DND-41 (cell line): ENCODE data around the gene CD96.

Experiments used
- ATAC-seq: fragments of 200-7000 bp; cut with Tn5 transposase; 3 replicates; pipeline ENCODE4 v1.9.1; 2021; ENCODE audit warnings: low read depth; ENCODE audit not compliant: insufficient read depth
- DNase-seq: peaks from one replicate; pipeline ENCODE4 v3.0.0-alpha.2; 2020
- H2AFZ ChIP-seq: 2 replicates; pipeline ENCODE4 v1.6.0; 2012; ENCODE audit warnings: low read depth, low read length
- H3K27ac ChIP-seq: 2 replicates; pipeline ENCODE4 v1.5.1; 2012; ENCODE audit warnings: low read length, inconsistent platforms
- H3K27me3 ChIP-seq: fragments of 200-600 bp; sonication (generic); 2 replicates; pipeline ENCODE4 v1.6.0; 2012; ENCODE audit warnings: low read length, mild to moderate bottlenecking, inconsistent platforms; ENCODE audit not compliant: insufficient read depth, poor library complexity
- H3K36me3 ChIP-seq: 2 replicates; pipeline ENCODE4 v1.5.1; 2012; ENCODE audit warnings: low read length, inconsistent platforms; ENCODE audit not compliant: insufficient read depth
- H3K4me1 ChIP-seq: 2 replicates; pipeline ENCODE4 v1.5.1; 2012; ENCODE audit warnings: mild to moderate bottlenecking, low read length; ENCODE audit not compliant: insufficient read depth
- H3K4me2 ChIP-seq: 2 replicates; pipeline ENCODE4 v1.6.0; 2012; ENCODE audit warnings: mild to moderate bottlenecking, moderate library complexity, low read length, inconsistent platforms; ENCODE audit not compliant: insufficient read depth
- H3K4me3 ChIP-seq, 2 experiments: fragments of 200-600 bp in 1 of 2; shearing (Covaris generic) in 1 of 2; 2 replicates each; pipeline ENCODE4 v1.5.1; 2012 to 2016; ENCODE audit warnings: inconsistent platforms in 2 of 2, low read length in 2 of 2, mild to moderate bottlenecking in 2 of 2, low read depth in 1 of 2, moderate library complexity in 1 of 2
- H3K79me2 ChIP-seq: 2 replicates; pipeline ENCODE4 v1.6.0; 2012; ENCODE audit warnings: low read length, inconsistent platforms; ENCODE audit not compliant: insufficient read depth
- H3K9ac ChIP-seq: 2 replicates; pipeline ENCODE4 v1.6.0; 2012; ENCODE audit warnings: low read depth, mild to moderate bottlenecking, inconsistent platforms, low read length, moderate library complexity
- H3K9me3 ChIP-seq: 2 replicates; pipeline ENCODE4 v1.5.1; 2012; ENCODE audit warnings: low read length, moderate library complexity, mild to moderate bottlenecking, inconsistent platforms; ENCODE audit not compliant: insufficient read depth, severe bottlenecking
- H4K20me1 ChIP-seq: 2 replicates; pipeline ENCODE4 v1.6.0; 2012; ENCODE audit warnings: low read length; ENCODE audit not compliant: insufficient read depth
- EZH2 ChIP-seq: IDR thresholded peaks from 3 replicates; pipeline ENCODE4 v1.6.1; 2012; ENCODE audit warnings: borderline replicate concordance, low read depth, mild to moderate bottlenecking, moderate library complexity, low read length, inconsistent platforms; ENCODE audit not compliant: severe bottlenecking
- TF ChIP-seq, protein P1 (sequence below): IDR thresholded peaks from 2 replicates; pipeline ENCODE4 v1.5.1; 2012; ENCODE audit warnings: borderline replicate concordance, low read length, moderate library complexity, mild to moderate bottlenecking; ENCODE audit not compliant: poor library complexity, severe bottlenecking; ENCODE audit errors: extremely low read depth

Gene CD96

DNA sequence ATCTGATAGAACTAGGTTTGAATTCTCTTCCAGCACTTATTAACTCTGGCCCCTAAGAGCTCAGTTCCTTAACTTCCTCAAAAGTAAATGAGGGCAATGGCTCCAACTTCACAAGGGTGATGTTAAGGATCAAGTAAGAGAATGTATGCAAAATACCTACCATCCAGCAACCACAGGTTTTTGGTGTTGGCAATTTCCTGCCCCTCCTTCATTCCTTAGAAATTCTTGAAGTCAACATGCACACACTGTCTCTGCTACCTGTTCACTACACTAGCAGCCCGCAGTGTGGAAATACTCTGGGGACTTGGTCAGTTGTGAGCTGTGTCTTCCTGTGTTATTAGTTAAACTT, 48.1 kb downstream of the CD96 start:
- Histone ChIP-seq H3K79me2 (no peaks in the 10 kb centered on the region), H3K9me3 (no peaks in the 10 kb centered on the region), H3K4me1 (no peaks in the 10 kb centered on the region), H4K20me1 (no peaks in the 10 kb centered on the region), H3K4me2 (no peak overlapping the region), H3K4me3 (no peak overlapping the region), H3K27me3 (no peaks in the 10 kb centered on the region), H3K36me3 (peaks cover 93% of the 10 kb centered on the region), H2AFZ (no peak overlapping the region), H3K9ac (no peak overlapping the region), H3K27ac (0 out of 2 replicates have a peak overlapping the region, but pooled peaks have one; percentile 11)
- ATAC-seq, result no peak
- TF ChIP-seq, protein P1, sequence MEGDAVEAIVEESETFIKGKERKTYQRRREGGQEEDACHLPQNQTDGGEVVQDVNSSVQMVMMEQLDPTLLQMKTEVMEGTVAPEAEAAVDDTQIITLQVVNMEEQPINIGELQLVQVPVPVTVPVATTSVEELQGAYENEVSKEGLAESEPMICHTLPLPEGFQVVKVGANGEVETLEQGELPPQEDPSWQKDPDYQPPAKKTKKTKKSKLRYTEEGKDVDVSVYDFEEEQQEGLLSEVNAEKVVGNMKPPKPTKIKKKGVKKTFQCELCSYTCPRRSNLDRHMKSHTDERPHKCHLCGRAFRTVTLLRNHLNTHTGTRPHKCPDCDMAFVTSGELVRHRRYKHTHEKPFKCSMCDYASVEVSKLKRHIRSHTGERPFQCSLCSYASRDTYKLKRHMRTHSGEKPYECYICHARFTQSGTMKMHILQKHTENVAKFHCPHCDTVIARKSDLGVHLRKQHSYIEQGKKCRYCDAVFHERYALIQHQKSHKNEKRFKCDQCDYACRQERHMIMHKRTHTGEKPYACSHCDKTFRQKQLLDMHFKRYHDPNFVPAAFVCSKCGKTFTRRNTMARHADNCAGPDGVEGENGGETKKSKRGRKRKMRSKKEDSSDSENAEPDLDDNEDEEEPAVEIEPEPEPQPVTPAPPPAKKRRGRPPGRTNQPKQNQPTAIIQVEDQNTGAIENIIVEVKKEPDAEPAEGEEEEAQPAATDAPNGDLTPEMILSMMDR, result no peak
- no peak for TF ChIP-seq EZH2
- DNase-seq, result no peak

DNA sequence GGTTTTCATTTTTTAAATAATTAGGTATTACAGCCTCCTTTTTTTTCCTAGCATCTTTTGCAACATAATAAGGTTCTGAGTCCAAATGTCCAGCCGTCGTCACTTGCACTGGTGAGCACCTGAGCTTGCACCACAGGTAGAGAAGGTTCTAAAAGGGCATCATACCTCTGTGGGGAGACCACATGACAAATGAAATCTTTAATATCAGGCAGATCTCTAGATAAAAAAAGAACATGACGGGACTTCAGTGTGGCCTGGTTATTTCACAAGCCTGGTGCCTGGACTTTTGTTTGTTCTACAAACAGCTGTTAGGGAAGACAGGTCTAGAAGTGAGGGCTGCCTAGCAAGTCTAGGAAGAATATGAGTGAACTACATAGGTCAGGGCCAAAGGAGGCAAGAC, 49.6 kb downstream of the CD96 start:
- Histone ChIP-seq H3K27ac (no peak overlapping the region), H3K79me2 (no peaks in the 10 kb centered on the region), H3K4me1 (no peaks in the 10 kb centered on the region), H2AFZ (no peak overlapping the region), H3K36me3 (peaks cover 84% of the 10 kb centered on the region), H4K20me1 (no peaks in the 10 kb centered on the region), H3K9ac (no peak overlapping the region), H3K4me3 (no peak overlapping the region), H3K4me2 (no peak overlapping the region), H3K27me3 (no peaks in the 10 kb centered on the region), H3K9me3 (no peaks in the 10 kb centered on the region)
- TF ChIP-seq EZH2, result no peak
- TF ChIP-seq, protein P1, result no peak
- ATAC-seq, result no peak
- no peak for DNase-seq

GRCh38 chr3:111592143-111592542, 50.1 kb downstream of the CD96 start:
- no peaks in the 10 kb centered on the region for H3K27me3 ChIP-seq
- no peak overlapping the region for H3K27ac ChIP-seq
- no peaks in the 10 kb centered on the region for H3K9me3 ChIP-seq
- no peak overlapping the region for H3K4me2 ChIP-seq
- H3K36me3 ChIP-seq, result peaks cover 81% of the 10 kb centered on the region
- DNase-seq (no peak), ATAC-seq (no peak)
- H2AFZ ChIP-seq, result no peak overlapping the region
- no peaks in the 10 kb centered on the region for H4K20me1 ChIP-seq
- no peaks in the 10 kb centered on the region for H3K79me2 ChIP-seq
- H3K4me3 ChIP-seq, result no peak overlapping the region
- TF ChIP-seq EZH2, result no peak
- TF ChIP-seq, protein P1, result no peak
- no peaks in the 10 kb centered on the region for H3K4me1 ChIP-seq
- no peak overlapping the region for H3K9ac ChIP-seq

GRCh38 chr3:111592936-111593335, 50.9 kb downstream of the CD96 start:
- DNase-seq (no peak), ATAC-seq (no peak)
- Histone ChIP-seq H3K4me1 (no peaks in the 10 kb centered on the region), H3K9ac (no peak overlapping the region), H4K20me1 (no peaks in the 10 kb centered on the region), H2AFZ (no peak overlapping the region), H3K4me3 (no peak overlapping the region), H3K27me3 (no peaks in the 10 kb centered on the region), H3K4me2 (no peak overlapping the region), H3K27ac (no peak overlapping the region), H3K79me2 (no peaks in the 10 kb centered on the region), H3K9me3 (no peaks in the 10 kb centered on the region), H3K36me3 (peaks cover 80% of the 10 kb centered on the region)
- TF ChIP-seq EZH2, result no peak
- TF ChIP-seq, protein P1, result no peak
